Stimulated activated CD4-positive, alpha-beta T cell treated with anti-CD3 and anti-CD28 coated beads, Interleukin-4, amount 100 ng/mL, for 24 hours (primary cell): ENCODE data around the gene FALEC.
A peak's percentile ranks its signal among the peaks of the same experiment; 100 is the strongest.

ENCODE experiments used
- DNase-seq: peaks from one replicate; pipeline ENCODE4 v3.0.0-alpha.2; 2020

The FALEC gene

GRCh38 chr1:150512846-150513245, 2.7 kb upstream of the FALEC start:
- no peak for DNase-seq

- no peak for DNase-seq
These were observed 2.2 kb upstream of the FALEC start for GRCh38 chr1:150513351-150513791.

- DNase-seq: no peak
These were observed 1.3 kb upstream of the FALEC start for GRCh38 chr1:150514260-150514659.

- no peak for DNase-seq
These were observed 632 bp upstream of the FALEC start for GRCh38 chr1:150514913-150515327.

GRCh38 chr1:150516050-150516591, 569 bp downstream of the FALEC start:
- DNase-seq: peak; percentile 8

DNA sequence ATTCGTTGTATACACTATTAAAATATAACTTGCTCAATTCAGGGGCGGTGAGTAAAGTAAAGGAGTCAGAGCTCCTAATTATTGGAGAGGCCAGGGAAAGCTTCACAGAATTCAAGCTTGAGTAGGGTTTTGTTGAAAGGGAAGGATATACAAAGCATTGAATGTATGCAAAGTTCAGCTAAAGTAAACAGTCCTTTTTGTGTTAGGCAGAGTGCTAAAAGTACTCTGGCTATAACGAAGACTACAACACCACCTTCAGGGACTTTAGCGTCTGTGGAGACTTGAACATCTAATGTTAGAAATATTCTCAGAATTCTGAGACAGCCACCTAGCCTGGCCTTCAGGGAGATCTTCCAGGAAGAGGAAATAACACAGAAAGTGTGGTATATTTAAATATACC, 1.1 kb downstream of the FALEC start:
- DNase-seq: no peak

DNA sequence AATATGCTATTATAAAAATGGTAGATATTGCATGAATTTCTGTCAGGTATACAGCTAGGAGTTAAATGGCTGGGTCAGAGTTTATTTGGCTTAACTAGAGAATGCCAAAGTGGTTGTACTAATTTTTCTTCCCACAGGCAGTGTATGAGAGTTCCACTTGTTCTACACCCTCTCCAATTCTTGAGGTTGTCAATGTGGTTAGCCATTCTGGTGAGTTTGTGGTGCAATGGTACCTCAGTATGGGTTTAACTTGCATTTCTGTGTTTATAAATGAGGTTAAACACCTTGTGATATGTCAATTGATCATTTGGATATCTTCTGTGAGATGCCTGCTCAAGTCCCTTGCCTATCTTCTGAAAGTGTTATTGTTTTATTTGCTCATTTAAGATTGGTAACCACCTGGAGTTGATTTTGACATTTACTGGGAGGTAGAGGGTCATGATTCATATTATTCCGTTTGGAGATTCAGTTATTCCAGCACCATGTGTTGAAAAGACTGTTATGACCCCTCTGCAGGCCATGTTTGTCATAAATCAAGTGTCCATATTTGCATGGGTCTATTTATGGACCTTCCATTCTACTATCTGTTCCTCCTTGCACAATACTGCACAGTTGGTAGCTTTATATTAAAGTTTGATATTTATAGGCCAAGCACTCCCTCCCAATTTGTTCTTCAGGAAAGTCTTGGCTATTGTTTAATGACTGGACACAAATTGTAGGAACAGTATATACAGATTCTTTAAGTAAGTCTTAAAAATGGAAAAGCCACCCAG, 5.8 kb downstream of the FALEC start:
- DNase-seq: no peak

- DNase-seq: no peak
These were observed 9.8 kb downstream of the FALEC start for GRCh38 chr1:150525348-150525747.

DNA sequence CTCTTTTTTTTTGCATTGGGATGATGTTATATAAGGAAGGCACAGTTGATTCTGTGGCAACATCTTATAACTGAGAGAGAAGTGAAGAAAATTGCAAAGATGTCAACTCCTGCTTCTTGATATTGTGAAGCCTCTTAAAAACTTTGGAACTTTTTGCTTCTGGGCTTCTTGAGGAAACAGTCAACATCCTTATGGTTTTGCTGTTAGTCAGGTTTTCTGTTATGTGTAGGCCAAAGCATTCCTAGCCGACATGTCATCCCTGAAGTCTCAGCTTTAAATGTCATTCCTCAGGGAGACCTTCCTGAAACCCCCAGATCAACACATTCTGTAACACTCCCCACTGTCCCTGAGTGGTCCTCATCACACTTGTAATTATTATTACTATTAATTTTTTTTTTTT, 12.6 kb downstream of the FALEC start:
- no peak for DNase-seq

DNA sequence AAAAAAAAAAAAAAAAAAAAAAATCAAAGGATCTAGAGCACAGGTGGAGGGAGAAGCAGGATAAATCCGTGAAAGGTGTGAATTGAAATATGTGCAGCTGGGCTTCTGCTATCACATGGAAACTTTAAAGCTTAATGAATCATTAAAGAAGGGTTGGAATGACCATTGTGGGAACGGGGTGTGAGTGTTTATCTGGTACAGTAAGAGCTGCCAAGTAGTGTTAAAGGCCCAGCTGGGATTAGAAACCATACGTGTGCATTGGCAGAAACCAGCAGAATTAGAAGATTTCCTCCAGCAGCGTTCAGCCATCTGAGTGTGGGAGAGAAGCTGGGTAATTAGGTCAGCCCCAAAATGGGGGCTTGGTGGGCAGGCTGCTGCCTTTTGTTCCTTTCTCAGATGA, 13.5 kb downstream of the FALEC start:
- no peak for DNase-seq

- DNase-seq: no peak
These were observed 15.1 kb downstream of the FALEC start for GRCh38 chr1:150530491-150531159.

GRCh38 chr1:150532860-150533259, 17.3 kb downstream of the FALEC start:
- no peak for DNase-seq

GRCh38 chr1:150534002-150534401, 18.4 kb downstream of the FALEC start:
- no peak for DNase-seq

- no peak for DNase-seq
These were observed 20.1 kb downstream of the FALEC start for GRCh38 chr1:150535511-150536287.

DNA sequence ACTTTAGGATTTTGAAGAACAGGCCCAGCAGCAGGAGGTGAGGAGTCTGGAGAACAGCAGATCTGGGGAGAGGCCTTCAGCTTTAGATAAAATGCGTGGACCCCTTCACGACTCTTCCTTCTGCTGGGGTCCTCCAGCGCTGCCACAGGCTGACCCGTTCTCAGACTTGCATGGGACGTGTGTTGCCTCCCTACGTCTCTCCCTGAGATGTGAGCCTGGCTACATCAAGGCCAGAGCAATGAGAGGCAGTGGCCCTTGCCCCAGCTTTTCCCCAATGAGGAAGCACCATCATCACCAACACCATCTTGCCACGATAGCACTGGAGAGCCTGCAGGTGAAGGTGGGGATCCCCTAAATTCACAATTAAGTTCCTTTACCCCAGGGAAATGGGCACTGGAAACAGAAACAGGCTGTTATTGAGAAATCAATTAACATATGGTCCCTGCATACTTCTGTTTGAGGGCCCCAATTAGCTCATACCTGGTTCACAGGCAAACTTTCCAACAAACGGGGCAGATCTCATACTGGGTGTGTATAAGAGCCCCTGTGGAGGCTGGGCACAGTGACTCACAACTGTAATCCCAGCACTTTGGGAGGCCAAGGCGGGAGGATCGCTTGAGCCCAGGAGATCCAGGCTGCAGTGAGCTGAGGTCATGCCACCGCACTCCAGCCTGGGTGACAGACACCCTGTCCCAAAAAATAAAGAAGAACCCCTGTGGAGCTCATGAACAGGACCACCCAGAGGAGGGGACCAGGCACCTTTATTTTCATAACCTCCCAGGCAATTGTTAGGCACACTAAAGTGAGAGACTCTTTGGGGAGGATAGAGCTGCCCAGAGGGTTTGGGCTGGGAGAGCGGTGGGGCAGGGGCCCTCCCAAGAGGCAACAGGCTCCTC, 21.5 kb downstream of the FALEC start:
- DNase-seq: no peak

DNA sequence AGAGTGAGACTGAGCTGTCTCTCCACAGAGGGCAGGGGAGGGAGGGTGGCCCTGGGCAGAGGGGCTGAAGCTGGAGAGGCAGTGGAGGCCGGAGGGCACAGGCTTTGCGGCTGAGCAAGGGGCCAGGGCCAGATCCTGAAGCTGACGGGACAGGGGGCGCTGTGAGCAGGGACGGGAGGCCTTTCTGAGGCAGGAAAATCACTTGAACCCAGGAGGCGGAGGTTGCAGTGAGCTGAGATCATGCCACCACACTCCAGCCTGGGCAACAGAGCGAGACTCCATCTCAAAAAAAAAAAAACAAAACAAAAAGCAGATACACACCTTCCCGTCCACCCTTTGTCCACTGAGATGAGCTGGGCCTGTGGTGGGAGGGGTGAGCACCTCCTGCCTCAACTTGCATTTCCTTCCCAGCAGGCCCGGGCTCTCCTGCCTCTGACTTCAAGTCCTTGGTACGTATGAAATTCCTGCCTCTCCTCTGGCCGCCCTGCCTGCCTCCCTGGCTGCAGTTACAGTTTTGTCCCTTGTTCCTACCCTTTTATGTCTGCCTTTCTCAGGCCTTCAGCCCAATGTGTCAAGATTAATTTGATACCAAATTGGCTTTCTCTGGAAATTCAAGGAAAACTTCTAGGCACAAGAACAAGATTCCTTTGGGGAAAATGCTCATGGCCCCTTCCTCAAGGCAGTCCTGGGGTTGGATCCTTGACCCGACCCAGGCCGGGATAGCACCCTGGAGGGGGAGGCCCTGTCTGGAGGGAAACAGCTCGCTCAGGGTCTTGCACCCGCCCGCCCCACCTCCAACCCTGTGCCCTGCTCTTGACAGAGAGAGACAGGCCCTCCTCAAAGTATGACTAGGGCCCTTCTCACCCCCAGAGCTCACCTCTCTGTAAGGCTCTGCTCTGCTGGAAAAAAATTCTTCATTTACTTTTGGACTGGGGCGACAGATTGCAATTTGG, 22.5 kb downstream of the FALEC start:
- DNase-seq: no peak

- no peak for DNase-seq
These were observed 28.1 kb downstream of the FALEC start for GRCh38 chr1:150543500-150544143.

- no peak for DNase-seq
These were observed 28.7 kb downstream of the FALEC start for GRCh38 chr1:150544204-150544603.

DNA sequence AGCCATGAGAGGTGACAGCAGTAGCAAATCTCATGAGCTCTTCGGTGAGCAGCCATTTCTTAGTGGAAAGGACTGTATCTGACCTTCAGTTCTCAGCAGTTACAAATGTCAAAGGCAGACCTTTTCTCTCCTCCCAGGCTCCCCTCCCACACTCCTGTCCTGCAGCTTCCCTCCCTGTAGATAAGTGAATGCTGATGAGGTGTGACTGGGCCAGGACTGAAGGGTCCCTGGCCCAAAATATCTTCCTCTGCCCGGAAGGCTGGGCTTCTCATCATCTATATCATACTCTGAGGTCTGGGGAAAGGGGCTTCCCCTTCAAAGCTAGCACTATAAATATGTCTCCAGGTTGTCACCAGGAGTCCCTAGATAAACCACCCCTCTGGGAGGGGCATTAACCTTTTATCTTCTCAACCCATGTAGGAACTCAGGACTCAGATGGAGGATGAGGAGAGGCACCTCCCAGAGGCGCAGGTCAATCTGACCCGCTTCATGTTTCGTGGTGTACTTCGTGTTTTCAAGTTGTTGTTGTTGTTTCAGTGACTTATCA, 30.0 kb downstream of the FALEC start:
- no peak for DNase-seq

DNA sequence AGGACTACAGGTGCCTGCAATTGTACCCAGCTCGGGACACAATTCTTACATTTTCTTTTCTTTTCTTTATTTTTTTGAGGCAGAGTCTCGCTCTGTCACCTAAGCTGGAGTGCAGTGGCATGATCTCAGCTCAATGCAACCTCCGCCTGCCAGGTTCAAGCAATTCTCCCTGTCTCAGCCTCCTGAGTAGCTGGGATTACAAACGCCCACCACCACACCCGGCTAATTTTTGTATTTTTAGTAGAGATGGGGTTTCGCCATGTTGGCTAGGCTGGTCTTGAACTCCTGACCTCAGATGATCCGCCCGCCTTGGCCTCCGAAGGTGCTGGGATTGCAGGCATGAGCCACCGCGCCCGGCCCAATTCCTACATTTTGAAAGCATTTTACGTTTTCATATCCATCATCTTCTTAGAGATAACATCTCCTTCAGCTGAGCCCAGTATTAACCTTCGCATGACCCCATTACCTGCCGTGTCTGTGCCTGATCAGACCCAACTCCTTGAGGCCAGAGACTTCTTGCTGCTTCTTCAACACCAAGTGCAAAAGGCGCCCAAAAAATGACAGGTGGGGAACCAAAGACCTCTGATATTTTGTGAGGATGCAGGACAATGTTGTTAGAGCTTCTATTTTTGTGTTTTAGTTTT, 30.9 kb downstream of the FALEC start:
- DNase-seq: no peak
